Measurements from ENCODE around the gene WT1.

DNA sequence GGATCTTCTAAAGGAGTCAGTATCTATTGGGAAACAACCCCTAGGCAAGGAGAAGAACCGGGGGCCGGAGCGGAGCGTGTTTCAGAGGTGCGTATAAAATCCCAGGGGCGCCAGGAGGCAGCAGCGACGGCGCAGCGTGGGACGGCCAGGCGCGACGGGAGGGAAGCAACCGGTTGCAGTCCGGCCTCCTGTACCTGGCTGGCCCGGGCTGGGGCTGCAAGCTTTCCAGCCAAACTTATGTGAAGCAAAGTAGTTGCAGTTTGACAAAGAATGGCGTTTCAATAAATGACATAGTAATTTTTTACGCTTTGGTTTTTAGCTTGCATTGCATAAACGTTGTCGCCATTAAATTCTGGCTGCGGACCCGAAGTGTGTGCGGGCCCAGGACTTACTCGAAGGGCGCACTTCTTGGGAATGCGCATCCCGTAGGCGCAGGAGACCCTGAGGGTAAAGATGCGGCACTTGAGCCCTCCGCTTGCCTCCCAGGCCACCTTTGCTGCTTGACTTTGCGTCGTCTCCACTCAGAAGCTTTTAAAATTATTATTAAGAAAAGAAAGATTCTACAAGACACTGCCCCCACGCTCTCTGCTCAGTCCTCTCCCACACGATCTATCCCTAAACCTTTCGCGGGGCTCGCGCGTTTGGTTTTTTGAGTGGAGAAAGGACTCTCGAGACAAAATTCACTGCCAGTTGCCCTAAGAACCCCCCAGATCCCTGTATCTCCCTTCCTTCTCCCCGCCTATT, 1.6 kb upstream of the WT1 start:
- TF ChIP-seq, protein P1, sequence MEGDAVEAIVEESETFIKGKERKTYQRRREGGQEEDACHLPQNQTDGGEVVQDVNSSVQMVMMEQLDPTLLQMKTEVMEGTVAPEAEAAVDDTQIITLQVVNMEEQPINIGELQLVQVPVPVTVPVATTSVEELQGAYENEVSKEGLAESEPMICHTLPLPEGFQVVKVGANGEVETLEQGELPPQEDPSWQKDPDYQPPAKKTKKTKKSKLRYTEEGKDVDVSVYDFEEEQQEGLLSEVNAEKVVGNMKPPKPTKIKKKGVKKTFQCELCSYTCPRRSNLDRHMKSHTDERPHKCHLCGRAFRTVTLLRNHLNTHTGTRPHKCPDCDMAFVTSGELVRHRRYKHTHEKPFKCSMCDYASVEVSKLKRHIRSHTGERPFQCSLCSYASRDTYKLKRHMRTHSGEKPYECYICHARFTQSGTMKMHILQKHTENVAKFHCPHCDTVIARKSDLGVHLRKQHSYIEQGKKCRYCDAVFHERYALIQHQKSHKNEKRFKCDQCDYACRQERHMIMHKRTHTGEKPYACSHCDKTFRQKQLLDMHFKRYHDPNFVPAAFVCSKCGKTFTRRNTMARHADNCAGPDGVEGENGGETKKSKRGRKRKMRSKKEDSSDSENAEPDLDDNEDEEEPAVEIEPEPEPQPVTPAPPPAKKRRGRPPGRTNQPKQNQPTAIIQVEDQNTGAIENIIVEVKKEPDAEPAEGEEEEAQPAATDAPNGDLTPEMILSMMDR (IDR thresholded peaks at IDR 0.05; ENCODE audit: borderline replicate concordance, extremely low read depth, low read length, poor library complexity, severe bottlenecking), result no peak
- TF ChIP-seq EZH2 (IDR thresholded peaks at IDR 0.05; ENCODE audit: borderline replicate concordance, low read depth, low read length, severe bottlenecking), result no peak

Data from DND-41 (cell line).